ENCODE measurements around the gene USF3.

USF3 gene, protein sequence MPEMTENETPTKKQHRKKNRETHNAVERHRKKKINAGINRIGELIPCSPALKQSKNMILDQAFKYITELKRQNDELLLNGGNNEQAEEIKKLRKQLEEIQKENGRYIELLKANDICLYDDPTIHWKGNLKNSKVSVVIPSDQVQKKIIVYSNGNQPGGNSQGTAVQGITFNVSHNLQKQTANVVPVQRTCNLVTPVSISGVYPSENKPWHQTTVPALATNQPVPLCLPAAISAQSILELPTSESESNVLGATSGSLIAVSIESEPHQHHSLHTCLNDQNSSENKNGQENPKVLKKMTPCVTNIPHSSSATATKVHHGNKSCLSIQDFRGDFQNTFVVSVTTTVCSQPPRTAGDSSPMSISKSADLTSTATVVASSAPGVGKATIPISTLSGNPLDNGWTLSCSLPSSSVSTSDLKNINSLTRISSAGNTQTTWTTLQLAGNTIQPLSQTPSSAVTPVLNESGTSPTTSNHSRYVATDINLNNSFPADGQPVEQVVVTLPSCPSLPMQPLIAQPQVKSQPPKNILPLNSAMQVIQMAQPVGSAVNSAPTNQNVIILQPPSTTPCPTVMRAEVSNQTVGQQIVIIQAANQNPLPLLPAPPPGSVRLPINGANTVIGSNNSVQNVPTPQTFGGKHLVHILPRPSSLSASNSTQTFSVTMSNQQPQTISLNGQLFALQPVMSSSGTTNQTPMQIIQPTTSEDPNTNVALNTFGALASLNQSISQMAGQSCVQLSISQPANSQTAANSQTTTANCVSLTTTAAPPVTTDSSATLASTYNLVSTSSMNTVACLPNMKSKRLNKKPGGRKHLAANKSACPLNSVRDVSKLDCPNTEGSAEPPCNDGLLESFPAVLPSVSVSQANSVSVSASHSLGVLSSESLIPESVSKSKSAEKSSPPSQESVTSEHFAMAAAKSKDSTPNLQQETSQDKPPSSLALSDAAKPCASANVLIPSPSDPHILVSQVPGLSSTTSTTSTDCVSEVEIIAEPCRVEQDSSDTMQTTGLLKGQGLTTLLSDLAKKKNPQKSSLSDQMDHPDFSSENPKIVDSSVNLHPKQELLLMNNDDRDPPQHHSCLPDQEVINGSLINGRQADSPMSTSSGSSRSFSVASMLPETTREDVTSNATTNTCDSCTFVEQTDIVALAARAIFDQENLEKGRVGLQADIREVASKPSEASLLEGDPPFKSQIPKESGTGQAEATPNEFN (N-terminal part only)

DNA sequence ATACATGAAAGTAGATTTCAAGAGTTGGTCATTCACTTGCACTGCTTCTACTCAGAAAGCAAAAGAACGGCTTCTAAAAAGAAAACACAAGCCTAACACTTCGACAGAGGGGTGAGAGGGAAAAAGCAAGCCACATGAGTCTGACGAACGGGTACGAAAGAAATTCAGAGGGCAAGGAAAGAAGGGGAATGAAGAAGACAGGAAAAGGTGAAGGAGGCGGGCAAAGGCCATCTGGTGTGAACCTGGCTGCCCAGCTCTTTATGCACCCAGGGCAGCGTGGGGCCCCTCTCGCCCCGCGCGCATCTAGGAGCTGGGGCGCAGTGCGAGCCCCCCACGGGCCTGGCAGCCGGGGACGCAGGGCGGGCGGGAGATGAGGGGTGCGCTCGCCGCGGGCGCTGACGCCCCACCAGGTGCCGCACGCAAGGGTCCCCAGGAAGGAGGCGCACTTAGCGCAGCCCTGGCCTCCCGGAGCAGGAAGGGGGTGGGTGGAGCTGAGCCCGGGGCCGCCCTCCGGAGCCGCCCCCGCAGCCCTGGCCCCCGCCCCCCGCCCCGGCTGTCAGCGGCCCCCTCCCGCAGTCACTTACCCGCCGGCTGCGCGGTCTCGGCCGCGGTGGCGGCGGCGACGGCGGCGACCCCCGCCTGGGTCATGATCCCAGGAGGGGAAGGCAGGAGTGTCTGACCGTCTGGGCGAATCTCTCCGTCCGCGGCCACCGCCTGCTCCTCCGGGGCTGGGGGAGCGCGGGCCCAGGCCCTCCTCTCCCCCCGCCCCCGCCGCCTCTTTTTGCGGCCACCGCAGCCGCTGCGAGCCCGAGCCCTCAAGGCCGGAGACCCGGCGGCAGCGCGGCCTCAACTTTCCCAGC is at the start of gene USF3:
Gene USF3, minus strand, starts transcription at position 857 of the 860 bp plus-strand sequence. CDS start 21,764 bp downstream, outside the sequence.
- DNase-seq: peak; percentile 92

DNA sequence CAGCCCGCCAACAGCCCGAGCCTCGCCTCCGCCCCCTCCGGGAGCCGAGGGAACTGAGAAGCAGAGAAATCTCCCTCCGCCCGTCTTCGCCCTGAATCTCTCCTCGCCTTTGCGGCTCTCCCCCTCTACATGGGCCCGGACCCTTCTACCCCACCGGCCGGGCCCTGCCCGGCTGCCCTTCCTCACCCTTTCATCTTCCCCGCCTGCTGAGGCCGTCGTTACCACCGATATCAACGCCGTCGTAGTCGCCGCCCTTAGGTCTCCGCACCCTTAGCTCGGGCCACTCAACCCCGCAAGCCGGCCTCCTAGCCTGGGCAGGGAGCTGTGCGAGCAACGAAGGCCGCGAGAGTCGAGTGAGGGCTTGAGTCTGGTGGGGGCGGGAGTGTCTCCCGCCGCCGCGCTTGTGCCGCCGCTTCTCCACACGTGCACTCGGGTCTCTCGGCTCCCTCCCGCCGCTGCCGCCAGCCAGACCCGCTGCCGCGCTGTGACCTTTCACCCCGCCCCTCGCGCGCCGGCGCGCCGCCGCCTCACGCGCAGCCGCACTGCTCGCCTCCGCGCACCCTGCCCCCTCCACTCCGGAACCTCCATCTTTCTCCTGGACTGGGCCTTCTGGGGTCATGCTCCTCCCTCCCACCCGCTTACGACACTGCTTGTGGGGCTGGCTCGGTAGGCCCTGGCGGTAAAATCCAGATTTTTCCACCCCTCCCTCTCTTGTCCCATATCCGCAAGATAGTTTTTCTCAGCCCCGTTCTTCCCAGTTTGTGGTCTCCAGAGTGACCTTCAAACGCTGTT is 49.5 kb upstream of the USF3 start, which contains the start of gene NAA50:
Gene NAA50, minus strand, starts transcription at position 494 of the 792 bp plus-strand sequence. Its CDS starts 300 bp downstream, at position 194.
- DNase-seq: peak; percentile 96

DNA sequence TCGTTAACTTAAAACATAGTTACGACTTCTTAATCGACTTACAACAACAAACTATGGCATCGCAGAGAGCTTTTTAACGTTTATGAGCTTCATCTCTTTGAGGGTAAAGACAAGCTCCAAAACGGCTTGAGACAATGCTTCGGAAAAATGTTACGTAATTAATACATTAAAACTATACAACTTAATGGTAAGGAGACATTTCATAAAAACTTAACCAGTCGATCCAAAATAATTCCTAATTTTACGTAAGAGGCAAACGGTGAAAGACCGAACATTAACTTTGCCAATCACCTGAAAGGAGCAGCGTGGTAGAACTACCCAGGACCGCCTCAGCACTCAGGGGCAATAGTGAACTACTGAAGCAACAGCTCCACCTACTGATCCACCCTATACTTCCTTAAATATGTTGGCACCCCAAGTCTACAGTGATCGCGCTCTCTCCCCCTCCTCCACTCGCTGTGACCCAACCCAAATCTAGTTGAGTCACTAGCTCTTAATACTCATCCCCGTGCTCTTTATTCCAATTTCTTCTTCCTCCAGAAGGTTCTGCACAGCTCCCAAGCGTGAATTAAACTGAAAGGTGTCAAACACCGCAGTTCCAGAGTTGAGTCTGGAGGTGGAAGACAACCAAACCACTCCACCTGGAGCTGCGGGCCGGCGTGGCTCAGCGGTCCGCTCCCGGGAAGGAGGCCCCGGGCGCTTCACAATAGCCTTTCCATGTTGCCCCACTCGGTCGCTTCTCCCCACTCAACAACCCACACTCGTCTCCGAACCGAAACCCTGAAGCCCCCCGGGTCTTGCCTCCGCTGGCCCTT is 48.7 kb upstream of the USF3 start:
- peak; percentile 96 for DNase-seq

DNA sequence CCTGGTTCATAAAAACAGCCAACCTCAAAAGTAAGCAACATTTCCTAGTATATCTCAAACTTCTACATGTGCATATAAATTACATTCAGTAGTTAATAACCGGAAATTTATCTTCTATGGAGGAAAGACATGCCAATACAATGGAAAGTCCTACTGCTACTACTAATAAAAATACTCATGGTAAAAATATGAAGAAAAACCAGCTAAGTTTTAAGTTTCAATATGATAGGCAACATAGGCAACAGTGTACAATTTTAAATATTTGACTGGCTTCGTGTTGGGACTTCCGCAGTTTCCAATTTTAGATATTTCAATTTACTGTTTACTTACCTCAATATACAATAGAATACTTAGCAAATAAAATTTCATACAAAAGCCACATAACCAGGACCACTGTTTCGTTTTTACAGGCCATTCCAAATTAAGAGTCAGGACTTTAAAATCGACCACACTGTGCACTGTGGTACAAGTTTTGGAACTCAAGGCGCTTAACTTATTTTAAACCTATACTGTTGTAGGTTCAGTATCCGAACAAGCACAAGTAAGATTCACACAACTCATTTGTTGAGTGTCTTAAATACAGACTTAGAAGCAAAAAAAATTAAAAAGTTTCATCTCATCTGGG is 46.7 kb upstream of the USF3 start:
- no peak for DNase-seq

DNA sequence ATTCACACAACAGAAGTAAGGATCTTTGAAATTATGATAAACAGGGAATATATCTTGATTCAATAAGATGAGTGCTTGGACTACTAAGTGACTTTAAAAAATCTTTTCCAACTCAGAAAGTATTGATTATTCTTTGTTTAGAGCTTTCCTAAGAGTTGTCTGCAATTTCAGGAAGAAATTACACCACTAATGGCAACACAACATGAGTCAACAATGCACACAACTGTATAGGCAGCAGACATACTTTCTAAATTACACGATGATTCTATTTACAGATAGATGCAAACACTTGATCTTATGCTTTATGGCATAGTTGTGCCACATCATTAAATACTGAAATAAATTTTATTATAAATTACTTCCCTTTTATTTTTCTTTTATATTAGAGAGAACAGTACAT is 45.2 kb upstream of the USF3 start:
- DNase-seq: no peak

DNA sequence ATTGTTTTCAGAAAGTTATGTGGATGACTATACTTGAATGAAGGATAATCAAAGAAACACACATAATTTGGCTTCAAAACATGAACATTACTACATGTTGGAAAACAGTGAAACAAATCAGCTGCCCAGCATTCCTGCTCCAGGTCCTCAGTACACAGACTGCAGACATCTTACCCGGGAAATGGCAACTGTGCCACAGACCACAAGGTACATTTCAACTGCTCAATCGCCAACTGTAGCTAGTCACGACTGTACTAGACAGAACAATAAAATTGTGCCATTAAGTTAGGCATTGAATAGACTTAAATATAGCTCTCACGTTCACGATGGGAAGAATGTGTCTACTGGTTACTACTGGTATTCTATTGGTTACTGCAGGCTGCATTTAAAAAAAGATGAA is 44.6 kb upstream of the USF3 start:
- DNase-seq: peak; percentile 20

DNA sequence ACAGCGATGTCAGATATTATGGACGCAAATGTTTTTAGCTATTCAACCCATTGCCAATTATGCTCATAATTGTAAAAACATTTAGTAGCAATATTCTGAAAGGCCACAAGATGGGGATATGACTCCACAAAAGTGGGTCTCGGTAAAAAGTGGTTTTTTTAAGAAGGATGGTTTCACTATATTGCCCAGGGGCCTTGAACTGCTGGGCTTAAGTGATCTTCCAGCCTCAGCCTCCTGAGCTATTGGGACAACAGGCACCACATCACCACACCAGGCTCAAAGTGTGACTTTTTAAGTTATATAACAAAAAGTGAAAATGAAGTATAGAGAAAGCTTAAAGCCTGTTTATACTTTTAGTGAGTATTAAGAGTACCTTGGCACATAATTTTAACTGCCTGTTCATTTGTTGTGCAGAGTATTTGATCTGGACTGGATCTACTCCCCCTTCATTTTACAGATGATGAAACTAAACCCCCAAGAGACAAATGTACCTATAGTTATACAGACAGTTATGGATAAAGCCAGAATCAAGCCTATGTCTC is 40.2 kb upstream of the USF3 start:
- DNase-seq: peak; percentile 87

DNA sequence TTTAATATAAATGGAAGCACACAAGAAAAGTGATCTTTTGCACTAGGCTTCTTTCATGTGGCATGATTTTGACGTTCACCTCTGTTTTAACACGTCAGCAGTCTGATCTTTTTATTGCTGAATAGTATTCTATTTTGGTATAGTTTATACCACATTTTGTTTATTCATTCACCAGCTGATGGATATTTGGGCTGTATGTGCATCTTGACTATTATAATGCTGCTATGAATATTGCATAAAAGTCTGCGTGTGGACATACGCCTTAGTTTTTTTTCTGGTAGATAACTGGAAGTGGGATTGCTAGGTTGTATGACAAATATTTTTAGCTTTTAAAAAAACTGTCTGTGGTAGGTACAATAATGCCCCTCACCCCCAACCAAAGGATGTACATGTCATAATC is 35.3 kb upstream of the USF3 start:
- DNase-seq: no peak

DNA sequence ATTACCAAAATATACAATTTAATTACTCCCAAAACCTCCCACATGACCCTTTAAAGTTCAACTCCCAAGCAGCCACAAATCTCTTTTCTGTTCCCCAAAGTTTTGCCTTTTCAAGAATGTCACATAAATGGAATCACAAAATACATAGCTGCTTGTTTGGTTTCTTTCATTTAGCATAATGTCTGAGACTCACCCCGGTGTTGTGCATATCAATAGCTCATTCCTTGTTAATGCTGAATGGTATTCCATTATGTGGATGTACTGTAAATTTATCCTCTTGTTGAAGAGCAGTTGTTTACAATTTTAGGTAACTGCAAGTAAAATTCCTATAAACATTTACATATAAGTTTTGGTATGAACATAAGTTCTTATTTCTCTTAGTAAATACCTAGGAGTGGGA is 34.1 kb upstream of the USF3 start:
- no peak for DNase-seq

DNA sequence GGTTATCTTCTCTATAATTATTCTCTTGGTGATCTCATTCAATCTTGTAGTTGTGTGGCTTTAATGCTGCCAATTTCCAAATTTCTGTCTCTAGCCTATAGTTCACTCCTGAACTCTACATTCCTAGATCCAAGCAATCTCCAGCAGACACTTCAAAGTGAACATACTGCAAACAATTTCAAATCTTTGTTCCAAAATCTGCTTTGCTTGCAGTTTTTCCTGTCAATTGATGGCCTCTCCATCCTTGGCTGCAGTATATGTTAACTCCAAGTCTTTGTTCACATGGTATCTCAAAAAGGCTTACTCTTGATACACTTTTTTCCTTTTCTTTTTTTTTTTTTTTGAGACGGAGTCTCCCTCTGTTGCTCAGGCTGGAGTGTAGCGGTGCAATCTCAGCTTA is 32.2 kb upstream of the USF3 start:
- no peak for DNase-seq

DNA sequence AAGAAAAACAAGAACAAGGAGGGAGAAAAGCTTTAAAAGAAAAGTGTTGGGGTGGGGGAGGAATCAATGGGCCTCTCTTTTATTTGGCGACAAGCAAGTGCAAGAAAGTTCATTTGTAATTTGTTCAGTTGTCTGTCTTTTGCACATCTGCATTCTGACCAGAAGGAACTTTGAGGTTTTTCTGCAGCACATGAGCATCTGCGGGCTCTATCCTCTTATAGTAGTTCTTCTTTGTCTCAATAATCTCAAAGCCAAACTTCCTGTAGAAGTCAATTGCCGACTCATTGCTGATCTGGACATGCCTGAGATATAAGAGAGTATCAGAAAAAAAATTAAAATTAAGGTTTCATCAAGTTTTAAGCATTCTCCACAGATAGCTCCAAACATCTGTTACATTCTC is 25.2 kb upstream of the USF3 start:
- DNase-seq: peak; percentile 86

DNA sequence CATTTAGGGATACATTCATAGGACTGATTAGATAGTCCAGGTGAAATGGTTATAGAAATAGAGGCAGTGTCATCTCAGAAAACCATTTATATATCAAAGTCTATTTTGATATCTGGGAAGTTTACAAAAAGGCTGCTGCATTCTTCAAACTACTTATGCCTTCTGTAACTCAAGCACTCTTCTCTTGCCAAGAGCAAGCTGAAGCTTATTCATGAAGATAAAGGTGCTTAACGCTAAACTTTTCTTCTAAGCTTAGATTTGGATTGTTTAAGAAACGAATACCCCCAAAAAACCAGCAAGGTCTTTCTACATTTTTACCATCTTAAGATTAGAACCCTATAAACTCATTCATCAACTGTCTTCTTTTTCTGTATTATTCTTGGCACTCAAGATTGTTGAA is 23.3 kb upstream of the USF3 start:
- no peak for DNase-seq

DNA sequence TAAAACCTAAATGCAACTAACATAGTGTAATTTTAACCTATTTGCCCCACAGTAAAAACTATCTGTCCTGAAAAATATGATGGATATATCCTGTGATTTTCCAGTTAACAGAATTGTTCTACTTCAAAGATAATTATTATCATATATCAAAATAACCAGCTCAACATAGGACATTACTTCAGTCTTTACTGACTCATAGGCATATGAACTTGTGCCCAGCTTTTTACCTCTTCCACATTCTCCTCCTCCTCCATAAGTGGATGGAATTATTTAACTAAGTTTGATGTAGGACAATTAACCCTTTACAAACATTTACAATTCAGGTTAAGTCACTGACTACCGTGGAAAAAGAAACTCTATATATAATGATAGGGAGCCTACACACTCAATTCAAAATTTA is 22.9 kb upstream of the USF3 start:
- no peak for DNase-seq

DNA sequence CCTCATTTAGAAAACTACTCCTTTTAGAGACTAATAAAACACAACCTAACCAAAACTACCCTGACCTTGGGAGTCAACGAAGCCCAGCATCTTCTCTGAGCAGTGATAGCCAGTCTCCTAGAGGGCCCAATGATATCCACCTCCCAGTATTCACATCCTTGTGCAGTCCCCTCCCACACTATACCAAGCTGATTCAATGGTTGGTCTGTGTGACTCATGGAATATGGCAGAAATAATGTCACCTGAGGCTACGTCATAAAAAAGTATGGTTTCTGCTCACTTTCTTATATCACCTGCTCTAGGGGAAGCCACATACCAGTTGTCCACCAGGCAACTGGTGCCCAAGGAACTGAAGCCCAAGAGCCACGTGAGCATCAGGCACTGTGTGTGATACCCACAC is 21.4 kb upstream of the USF3 start:
- DNase-seq: no peak

DNA sequence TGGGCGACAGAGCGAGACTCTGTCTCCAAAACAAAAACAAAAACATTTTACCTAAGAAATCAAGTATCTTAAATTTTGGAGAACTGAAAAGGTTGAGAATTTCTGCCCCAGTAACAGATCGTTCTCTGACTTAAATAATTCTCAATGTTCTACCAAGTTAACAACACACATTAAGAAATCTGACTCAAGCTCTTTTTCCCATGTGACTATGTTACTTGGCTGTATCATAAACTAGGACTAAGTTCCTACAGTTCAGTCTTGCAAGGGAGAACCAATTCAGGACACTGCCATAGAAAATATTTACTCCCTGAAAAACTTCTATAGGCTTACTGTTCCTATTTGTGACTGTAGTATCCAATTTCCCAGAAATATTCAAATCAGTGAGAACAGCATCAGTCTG is 20.9 kb upstream of the USF3 start:
- no peak for DNase-seq

DNA sequence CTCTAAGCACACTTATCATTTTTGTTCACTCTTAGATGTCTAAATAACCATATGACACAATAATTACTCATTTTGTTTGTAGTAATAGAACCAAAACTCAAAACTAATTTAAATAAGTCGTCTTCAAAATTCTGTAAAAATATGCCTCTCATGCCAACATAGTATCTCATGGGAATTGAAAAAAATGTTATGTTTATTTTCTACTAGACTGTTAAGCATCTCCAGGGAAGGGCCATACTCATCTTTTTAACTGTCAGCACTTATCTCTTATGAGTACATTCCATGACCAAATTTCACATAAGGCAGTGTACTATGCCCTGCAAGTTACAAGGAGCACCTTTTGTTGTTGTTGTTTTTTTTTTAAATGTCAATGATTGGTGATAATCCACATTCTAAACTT is 18.3 kb upstream of the USF3 start:
- no peak for DNase-seq

DNA sequence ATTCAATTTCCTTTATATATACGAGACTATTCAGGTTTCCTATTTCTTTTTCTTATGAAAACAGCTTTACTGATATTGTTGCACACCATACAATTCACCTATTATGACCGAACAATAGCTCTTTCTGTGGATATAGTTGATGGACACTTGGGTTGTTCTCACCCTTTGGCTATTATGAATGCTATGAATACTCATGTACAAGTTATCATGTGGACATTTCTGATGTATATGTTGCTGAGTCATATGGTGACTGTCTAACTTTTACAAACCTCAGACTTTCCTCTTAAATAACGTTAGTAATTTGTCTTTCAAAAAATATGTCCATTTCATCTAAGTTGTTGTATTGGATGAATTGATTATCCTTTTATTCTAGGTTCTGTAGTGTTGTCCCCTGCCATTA is 15.7 kb upstream of the USF3 start:
- DNase-seq: peak; percentile 36

DNA sequence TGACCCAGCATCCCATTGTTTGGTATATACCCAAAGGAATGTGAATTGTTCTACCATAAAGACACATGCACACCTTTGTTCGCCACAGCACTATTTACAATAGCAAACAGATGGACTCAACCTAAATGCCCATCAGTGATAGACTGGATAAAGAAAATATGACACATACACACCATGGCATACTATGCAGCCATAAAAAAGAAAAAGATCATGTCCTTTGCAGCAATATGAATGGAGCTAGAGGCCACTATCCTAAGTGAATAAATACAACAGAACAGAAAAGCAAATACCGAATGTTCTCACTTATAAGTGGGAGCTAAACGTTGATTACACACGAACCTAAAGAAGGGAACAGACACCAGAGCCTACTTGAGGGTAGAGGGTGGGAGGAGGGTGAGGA is 11.4 kb upstream of the USF3 start:
- no peak for DNase-seq

DNA sequence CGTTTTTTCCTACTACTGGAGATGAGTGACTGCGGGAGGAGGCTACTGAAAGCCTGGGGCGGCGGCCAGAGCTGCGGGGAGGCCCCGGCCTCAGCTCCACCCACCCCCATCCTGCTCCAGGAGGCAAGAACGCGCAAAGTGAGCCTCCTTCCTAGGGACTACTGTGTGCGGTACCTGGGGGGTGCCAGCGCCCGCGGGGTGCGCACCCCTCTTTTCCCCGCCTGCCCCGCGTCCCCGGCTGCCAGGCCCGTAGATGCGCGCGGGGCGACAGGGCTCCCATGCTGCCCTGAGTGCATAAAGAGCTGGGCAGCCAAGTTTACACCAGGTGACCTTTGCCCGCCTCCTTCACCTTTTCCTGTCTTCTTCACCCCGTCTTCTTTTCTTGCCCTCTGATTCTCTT is 2.5 kb upstream of the USF3 start:
- DNase-seq: peak; percentile 51
